GM12878 (cell line): ENCODE data around the gene POLD1. TPM values are rescaled to one million over a fixed set of nuclear protein-coding genes. Genes with fewer than 3 reads are reported as not detected.

ENCODE experiments used
- ATF2 ChIP-seq: IDR thresholded peaks from 2 replicates; pipeline ENCODE4 v1.6.1; 2012; ENCODE audit warnings: low read length, inconsistent platforms
- CHD4 ChIP-seq: fragments of 200-600 bp; sonication (generic); IDR thresholded peaks from 2 replicates; pipeline ENCODE4 v1.6.1; 2016; ENCODE audit warnings: mild to moderate bottlenecking
- CREM ChIP-seq: IDR thresholded peaks from 2 replicates; pipeline ENCODE4 v1.6.1; 2014; ENCODE audit warnings: antibody characterized with exemption, low read depth
- RFX5 ChIP-seq: IDR thresholded peaks from 2 replicates; pipeline ENCODE4 v1.6.1; 2011; ENCODE audit warnings: low read depth, low read length, improper control_type of control experiment
- SRF ChIP-seq, 2 experiments: IDR thresholded peaks; 2 replicates each; pipeline ENCODE4 v1.6.1; 2011; ENCODE audit warnings: low read depth in 2 of 2, low read length in 2 of 2, mild to moderate bottlenecking in 1 of 2, moderate library complexity in 1 of 2
- SUPT20H ChIP-seq: IDR thresholded peaks from 2 replicates; pipeline ENCODE4 v1.6.1; 2011; ENCODE audit warnings: low read depth, mild to moderate bottlenecking, low read length, moderate library complexity, borderline replicate concordance; ENCODE audit not compliant: control insufficient read depth
- TCF3 ChIP-seq: IDR thresholded peaks from 2 replicates; pipeline ENCODE4 v1.6.1; 2012; ENCODE audit warnings: low read depth, mild to moderate bottlenecking, low read length, borderline replicate concordance; ENCODE audit not compliant: insufficient read depth
- YBX1 ChIP-seq: fragments of 450-650 bp; IDR thresholded peaks from 2 replicates; pipeline ENCODE4 v1.6.1; 2016; ENCODE audit warnings: antibody characterized with exemption
- ZBTB33 ChIP-seq: fragments of 450-650 bp; IDR thresholded peaks from 2 replicates; pipeline ENCODE4 v1.6.1; 2017; ENCODE audit warnings: mild to moderate bottlenecking
- ZBTB40 ChIP-seq: fragments of 450-650 bp; IDR thresholded peaks from 2 replicates; pipeline ENCODE4 v1.6.1; 2016; ENCODE audit warnings: mild to moderate bottlenecking, moderate library complexity, borderline replicate concordance
- polyA plus RNA-seq, 11 experiments: library from polyadenylated mRNA; depleted of rRNA in 4 of 11; unstranded in 6 of 11; stranded (reverse) in 5 of 11; fragments of >200 nt; fragmentation: Nextera tagmentation in 4 of 11; fragmentation: Illumina TruSeq in 1 of 11; extraction: Ambion mirVana in 4 of 11; extraction: Trizol in 1 of 11; gene quantifications; 1 replicate in 1 of 11; 2 replicates in 10 of 11; pipeline versions ENCODE4 v1.2.1 to v1.2.3, GENCODE V29; 2011 to 2016; ENCODE audit warnings: inconsistent platforms in 2 of 11, missing spikeins in 2 of 11, low read depth in 1 of 11
- total RNA-seq, 4 experiments: library from RNA; depleted of rRNA in 3 of 4; stranded (reverse); fragments of >200 nt in 3 of 4; fragmentation: Illumina TruSeq in 1 of 4; extraction: Trizol in 1 of 4; gene quantifications; 2 replicates each; pipeline versions ENCODE4 v1.2.1 to v1.2.3, GENCODE V29; 2013 to 2021

Gene POLD1
- total and polyA plus RNA-seq, 10 of the 15 experiments (the other 5 are each of a cell fraction or from before 2014, with no cell fraction given) = 0.76 to 165 (median 63.4) TPM

GRCh38 chr19:50415661-50416033, 31.5 kb downstream of the POLD1 start (continued):
- no peak for TF ChIP-seq ZBTB33
- no peak for TF ChIP-seq RFX5
- TF ChIP-seq TCF3 = peak; percentile 99
- TF ChIP-seq CREM = peak; percentile 77
- no peak for TF ChIP-seq ATF2
- TF ChIP-seq ZBTB40 = no peak
- no peak for TF ChIP-seq YBX1
- TF ChIP-seq CHD4 = no peak
- TF ChIP-seq SRF (IDR thresholded peaks at IDR 0.05; ENCODE audit: low read depth in 2 of 2, low read length in 2 of 2) = 0 out of 4 replicates have a peak, but pooled peaks of 1 of the 2 experiments have one; percentile 63
- no peak for TF ChIP-seq SUPT20H
- TF ChIP-seq, all 136 proteins: peak for 31
